ENCODE measurements around the gene NEUROG2. TPM values are rescaled to one million over a fixed set of nuclear protein-coding genes. Genes with fewer than 3 reads are reported as not detected.

The NEUROG2 gene
- polyA plus RNA-seq, 1 donor from 2014 or later = 0.19 TPM

DNA sequence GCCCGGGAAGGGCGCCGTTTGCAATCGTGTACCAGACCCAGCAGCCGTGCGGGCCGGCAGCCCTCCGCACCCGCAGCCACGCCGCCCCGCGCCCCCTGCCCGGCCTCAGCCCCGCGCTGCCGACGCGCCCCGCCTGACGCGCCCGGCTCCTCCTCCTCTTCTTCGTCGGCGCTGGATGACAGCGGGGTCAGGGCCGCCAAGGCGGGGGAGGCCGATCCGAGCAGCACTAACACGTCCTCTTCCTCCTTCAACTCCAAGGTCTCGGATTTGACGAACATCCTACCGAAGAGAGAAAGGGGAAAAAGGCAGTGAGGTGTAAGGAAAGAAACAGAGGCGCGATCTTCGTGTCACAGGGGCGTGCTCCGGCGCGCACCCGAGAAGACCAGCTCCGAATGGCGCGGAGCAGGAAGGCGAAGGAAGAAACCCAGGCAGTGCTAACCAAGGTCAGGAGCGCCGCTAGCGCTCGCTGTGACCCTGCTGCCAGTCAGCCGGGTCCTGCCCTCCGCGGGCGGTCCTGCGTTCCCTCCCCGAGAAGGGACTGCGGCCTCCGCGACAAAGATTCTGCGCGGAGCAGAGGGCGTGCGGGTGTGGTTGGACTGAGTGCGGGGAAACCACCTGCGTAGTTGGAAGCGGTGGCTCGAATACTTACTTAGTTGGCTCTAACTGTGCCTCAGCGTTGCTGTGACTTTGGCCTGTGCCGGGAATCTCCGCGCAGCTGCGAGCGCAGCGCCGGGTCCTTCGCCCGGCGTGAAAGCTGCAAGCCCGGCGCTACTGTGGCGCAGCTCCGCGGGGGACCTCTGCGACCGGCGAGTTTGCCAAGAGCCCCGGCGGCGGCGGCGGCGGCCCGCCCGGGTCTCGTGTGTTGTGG lies 548 bp downstream of the NEUROG2 start:
- no peaks in the 10 kb centered on the region for H3K9me2 ChIP-seq (ENCODE audit: insufficient read depth, low read length)
- H3K4me2 ChIP-seq (ENCODE audit: low read length) = peak overlapping the region; percentile 80
- no peaks in the 10 kb centered on the region for H3K9me3 ChIP-seq (ENCODE audit: low read length)
- H3K27ac ChIP-seq (ENCODE audit: low read length) = peak overlapping the region; percentile 43
- H4K20me1 ChIP-seq (ENCODE audit: insufficient read depth) = no peaks in the 10 kb centered on the region
- TF ChIP-seq RAD21 (conservative IDR thresholded peaks at IDR 0.05) (no peak), MXI1 (conservative IDR thresholded peaks at IDR 0.05; ENCODE audit: poor library complexity, severe bottlenecking) (peak; percentile 45), POLR2AphosphoS5 (IDR thresholded peaks at IDR 0.05) (peak; percentile 42)
- H3K36me3 ChIP-seq (ENCODE audit: insufficient read depth, low read length) = no peaks in the 10 kb centered on the region
- peak overlapping the region; percentile 65 for H3K9ac ChIP-seq (ENCODE audit: low read length)
- peak overlapping the region; percentile 66 for H2AFZ ChIP-seq (ENCODE audit: low read depth, low read length)
- peaks cover 100% of the 10 kb centered on the region for H3K27me3 ChIP-seq (ENCODE audit: insufficient read depth, low read depth, low read length)
- no peaks in the 10 kb centered on the region for H3F3A ChIP-seq (ENCODE audit: insufficient read depth, low read length, poor library complexity, severe bottlenecking)
- peak overlapping the region; percentile 90 for H3K4me3 ChIP-seq (ENCODE audit: low read length)
- no peaks in the 10 kb centered on the region for H3K79me2 ChIP-seq (replicated peaks; ENCODE audit: insufficient read depth, low read length)

- H3K79me2 ChIP-seq (replicated peaks; ENCODE audit: insufficient read depth, low read length) = no peaks in the 10 kb centered on the region
- H3K4me3 ChIP-seq (ENCODE audit: low read length) = peak overlapping the region; percentile 90
- no peaks in the 10 kb centered on the region for H3K36me3 ChIP-seq (ENCODE audit: insufficient read depth, low read length)
- H3K9ac ChIP-seq (ENCODE audit: low read length) = peak overlapping the region; percentile 65
- no peak overlapping the region for H2AFZ ChIP-seq (ENCODE audit: low read depth, low read length)
- peaks cover 100% of the 10 kb centered on the region for H3K27me3 ChIP-seq (ENCODE audit: insufficient read depth, low read depth, low read length)
- no peak overlapping the region for H3K4me2 ChIP-seq (ENCODE audit: low read length)
- H3F3A ChIP-seq (ENCODE audit: insufficient read depth, low read length, poor library complexity, severe bottlenecking) = no peaks in the 10 kb centered on the region
- no peak overlapping the region for H3K27ac ChIP-seq (ENCODE audit: low read length)
- H3K9me2 ChIP-seq (ENCODE audit: insufficient read depth, low read length) = no peaks in the 10 kb centered on the region
- H4K20me1 ChIP-seq (ENCODE audit: insufficient read depth) = no peaks in the 10 kb centered on the region
- H3K9me3 ChIP-seq (ENCODE audit: low read length) = no peaks in the 10 kb centered on the region
- TF ChIP-seq, protein P1, sequence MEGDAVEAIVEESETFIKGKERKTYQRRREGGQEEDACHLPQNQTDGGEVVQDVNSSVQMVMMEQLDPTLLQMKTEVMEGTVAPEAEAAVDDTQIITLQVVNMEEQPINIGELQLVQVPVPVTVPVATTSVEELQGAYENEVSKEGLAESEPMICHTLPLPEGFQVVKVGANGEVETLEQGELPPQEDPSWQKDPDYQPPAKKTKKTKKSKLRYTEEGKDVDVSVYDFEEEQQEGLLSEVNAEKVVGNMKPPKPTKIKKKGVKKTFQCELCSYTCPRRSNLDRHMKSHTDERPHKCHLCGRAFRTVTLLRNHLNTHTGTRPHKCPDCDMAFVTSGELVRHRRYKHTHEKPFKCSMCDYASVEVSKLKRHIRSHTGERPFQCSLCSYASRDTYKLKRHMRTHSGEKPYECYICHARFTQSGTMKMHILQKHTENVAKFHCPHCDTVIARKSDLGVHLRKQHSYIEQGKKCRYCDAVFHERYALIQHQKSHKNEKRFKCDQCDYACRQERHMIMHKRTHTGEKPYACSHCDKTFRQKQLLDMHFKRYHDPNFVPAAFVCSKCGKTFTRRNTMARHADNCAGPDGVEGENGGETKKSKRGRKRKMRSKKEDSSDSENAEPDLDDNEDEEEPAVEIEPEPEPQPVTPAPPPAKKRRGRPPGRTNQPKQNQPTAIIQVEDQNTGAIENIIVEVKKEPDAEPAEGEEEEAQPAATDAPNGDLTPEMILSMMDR (IDR thresholded peaks at IDR 0.05; ENCODE audit: poor library complexity, severe bottlenecking) = peak; percentile 50
- TF ChIP-seq MXI1 (conservative IDR thresholded peaks at IDR 0.05; ENCODE audit: poor library complexity, severe bottlenecking) (no peak), TAF1 (IDR thresholded peaks at IDR 0.05; ENCODE audit: low read depth) (peak; percentile 25)
These were observed 1.3 kb downstream of the NEUROG2 start for GRCh38 chr4:112514647-112515197.

GRCh38 chr4:112513971-112514646 lies 1.9 kb downstream of the NEUROG2 start:
- H3K27ac ChIP-seq (ENCODE audit: low read length) = no peak overlapping the region
- H3K9me3 ChIP-seq (ENCODE audit: low read length) = no peaks in the 10 kb centered on the region
- no peaks in the 10 kb centered on the region for H3K9me2 ChIP-seq (ENCODE audit: insufficient read depth, low read length)
- H3K79me2 ChIP-seq (replicated peaks; ENCODE audit: insufficient read depth, low read length) = no peaks in the 10 kb centered on the region
- H3K36me3 ChIP-seq (ENCODE audit: insufficient read depth, low read length) = no peaks in the 10 kb centered on the region
- TF ChIP-seq MXI1 (conservative IDR thresholded peaks at IDR 0.05; ENCODE audit: poor library complexity, severe bottlenecking) (no peak), EP300 (conservative IDR thresholded peaks at IDR 0.05; ENCODE audit: poor library complexity, severe bottlenecking) (no peak), EZH2 (IDR thresholded peaks at IDR 0.05; ENCODE audit: borderline replicate concordance, insufficient read depth, low read length, poor library complexity, severe bottlenecking) (no peak), SMC3 (conservative IDR thresholded peaks at IDR 0.05; ENCODE audit: poor library complexity) (no peak), POLR2AphosphoS5 (IDR thresholded peaks at IDR 0.05) (no peak), TAF1 (IDR thresholded peaks at IDR 0.05; ENCODE audit: low read depth) (no peak), RAD21 (conservative IDR thresholded peaks at IDR 0.05) (no peak)
- TF ChIP-seq, protein P2, sequence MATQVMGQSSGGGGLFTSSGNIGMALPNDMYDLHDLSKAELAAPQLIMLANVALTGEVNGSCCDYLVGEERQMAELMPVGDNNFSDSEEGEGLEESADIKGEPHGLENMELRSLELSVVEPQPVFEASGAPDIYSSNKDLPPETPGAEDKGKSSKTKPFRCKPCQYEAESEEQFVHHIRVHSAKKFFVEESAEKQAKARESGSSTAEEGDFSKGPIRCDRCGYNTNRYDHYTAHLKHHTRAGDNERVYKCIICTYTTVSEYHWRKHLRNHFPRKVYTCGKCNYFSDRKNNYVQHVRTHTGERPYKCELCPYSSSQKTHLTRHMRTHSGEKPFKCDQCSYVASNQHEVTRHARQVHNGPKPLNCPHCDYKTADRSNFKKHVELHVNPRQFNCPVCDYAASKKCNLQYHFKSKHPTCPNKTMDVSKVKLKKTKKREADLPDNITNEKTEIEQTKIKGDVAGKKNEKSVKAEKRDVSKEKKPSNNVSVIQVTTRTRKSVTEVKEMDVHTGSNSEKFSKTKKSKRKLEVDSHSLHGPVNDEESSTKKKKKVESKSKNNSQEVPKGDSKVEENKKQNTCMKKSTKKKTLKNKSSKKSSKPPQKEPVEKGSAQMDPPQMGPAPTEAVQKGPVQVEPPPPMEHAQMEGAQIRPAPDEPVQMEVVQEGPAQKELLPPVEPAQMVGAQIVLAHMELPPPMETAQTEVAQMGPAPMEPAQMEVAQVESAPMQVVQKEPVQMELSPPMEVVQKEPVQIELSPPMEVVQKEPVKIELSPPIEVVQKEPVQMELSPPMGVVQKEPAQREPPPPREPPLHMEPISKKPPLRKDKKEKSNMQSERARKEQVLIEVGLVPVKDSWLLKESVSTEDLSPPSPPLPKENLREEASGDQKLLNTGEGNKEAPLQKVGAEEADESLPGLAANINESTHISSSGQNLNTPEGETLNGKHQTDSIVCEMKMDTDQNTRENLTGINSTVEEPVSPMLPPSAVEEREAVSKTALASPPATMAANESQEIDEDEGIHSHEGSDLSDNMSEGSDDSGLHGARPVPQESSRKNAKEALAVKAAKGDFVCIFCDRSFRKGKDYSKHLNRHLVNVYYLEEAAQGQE (IDR thresholded peaks at IDR 0.05; ENCODE audit: borderline replicate concordance) = no peak
- TF ChIP-seq, protein P1 (IDR thresholded peaks at IDR 0.05; ENCODE audit: poor library complexity, severe bottlenecking) = no peak
- no peak overlapping the region for H2AFZ ChIP-seq (ENCODE audit: low read depth, low read length)
- peak overlapping the region; percentile 90 for H3K4me3 ChIP-seq (ENCODE audit: low read length)
- no peaks in the 10 kb centered on the region for H3F3A ChIP-seq (ENCODE audit: insufficient read depth, low read length, poor library complexity, severe bottlenecking)
- H3K4me2 ChIP-seq (ENCODE audit: low read length) = no peak overlapping the region
- no peaks in the 10 kb centered on the region for H4K20me1 ChIP-seq (ENCODE audit: insufficient read depth)
- H3K9ac ChIP-seq (ENCODE audit: low read length) = no peak overlapping the region
- H3K27me3 ChIP-seq (ENCODE audit: insufficient read depth, low read depth, low read length) = peaks cover 100% of the 10 kb centered on the region

Measured in neural cell (in vitro differentiated cells).